Retina (tissue), 1 donor: ENCODE data around the gene LGALS7.
"Not testable (repeated sequence)": the region's sequence is repeated elsewhere in the genome, so short reads cannot be mapped to it uniquely, and the experiment has no call there.

Source experiments
- DNase-seq: peaks from one replicate; pipeline ENCODE4 v3.0.0-alpha.2; 2016

Gene LGALS7

DNA sequence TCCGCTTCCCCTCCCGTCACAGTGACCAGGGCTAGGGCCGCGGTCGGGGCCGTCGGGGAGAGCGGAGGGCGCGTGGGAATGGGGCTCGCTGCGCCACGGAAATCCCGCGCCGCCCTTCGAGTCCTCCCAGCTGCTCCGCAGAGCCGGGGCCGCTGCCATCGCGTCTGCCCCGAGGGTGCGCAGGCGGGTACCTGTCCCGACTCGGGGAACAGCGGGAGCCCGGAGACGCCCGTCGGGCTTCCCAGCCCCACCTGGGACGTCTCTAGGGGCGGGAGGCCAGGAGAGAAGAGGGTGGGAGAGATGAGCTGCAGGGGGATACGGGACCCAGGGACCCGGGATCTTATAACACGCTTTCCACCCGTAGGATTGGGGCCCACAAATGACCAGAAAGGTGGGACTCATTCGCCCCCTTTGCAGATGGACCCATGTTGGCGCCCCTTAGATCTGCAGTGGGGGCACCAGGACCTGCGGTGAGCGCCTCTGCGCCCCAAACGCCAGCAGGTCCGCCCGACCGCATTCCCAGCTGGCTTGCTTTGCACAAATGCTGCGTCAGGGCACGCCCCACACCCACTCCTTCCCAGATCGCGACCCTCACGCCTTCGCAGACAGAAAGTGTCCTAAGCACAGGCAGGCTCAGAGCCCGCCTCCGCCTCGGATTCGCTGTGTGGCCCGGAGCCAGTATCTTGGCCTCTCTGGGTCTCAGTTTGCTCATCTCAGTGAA lies 2.9 kb downstream of the LGALS7 start:
- not testable (repeated sequence) for DNase-seq

DNA sequence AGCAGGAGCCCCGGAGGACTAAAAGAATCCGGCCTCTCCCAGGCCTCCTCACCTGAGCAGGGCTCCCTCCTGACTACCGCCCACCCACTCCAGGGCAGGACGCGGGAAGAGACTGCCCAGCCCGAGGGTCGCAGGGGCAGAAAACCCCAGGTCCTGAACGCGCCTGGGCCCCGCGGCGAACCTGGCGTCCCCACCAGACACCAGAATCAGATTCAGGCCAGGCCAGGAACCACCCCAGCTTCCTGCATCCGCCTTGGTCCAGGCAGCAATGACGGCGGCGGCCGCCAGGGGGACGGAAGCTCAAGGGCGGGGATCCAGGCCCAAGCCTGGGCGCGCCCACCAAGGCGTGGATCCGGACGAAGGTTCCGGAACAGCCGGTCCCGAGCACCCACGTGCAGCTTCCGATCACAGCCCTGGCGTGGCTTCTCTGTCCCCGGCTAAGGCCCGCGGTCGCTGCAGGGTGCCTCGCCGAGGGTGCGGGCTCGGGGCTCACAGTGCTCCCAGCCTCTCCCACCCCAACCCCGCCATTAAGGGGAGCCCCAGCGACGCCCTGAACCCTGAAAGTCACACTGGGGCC lies 3.6 kb downstream of the LGALS7 start:
- peak; percentile 84 for DNase-seq

DNA sequence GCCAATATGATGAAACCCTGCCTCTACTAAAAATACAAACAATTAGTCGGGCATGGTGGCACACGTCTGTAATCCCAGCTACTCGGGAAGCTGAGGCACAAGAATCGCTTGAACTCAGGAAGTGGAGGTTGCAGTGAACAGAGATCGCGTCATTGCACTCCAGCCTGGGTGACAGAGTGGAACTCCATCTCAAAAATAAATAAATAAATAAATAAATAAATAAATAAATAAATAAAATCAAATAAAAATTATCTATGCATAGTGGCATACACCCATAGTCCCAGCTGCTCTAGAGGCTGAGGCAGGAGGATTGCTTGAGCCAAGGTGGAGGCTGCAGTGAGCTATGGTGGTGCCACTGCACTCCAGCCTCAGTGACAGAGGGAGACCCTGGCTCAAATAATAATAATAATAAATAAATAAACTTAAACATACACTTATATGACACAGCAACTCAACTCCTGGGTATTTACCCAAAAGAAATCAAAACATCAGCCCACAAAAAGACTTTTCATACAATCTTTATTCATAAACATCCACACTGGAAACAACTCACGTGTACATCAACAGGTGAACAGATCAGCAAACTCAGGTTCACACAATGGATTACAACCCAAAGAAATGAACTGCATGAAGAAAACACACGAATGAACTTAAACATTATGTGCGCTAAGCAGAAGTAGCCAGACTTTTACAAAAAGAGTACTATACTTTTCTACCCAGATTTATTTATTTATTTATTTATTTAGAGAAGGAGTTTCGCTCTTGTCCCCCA lies 6.9 kb downstream of the LGALS7 start:
- DNase-seq = no peak

DNA sequence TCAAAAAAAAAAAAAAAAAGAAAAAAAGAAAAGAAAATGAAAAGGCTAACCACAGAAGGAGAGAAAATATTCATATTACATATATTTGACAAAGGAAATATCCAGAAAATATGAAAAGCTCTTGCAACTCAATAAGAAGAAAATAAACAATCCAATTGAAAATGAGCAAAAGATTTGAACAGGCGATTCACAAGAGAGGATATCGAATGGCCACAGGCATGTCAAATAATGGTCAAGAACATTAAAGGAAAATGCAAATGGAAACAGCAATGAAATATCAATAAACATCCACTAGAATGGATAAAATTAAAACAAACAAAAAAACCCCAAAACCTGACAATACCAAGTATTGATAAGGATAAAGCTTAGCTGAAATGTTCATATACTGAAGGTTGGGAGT lies 8.1 kb downstream of the LGALS7 start:
- no peak for DNase-seq

DNA sequence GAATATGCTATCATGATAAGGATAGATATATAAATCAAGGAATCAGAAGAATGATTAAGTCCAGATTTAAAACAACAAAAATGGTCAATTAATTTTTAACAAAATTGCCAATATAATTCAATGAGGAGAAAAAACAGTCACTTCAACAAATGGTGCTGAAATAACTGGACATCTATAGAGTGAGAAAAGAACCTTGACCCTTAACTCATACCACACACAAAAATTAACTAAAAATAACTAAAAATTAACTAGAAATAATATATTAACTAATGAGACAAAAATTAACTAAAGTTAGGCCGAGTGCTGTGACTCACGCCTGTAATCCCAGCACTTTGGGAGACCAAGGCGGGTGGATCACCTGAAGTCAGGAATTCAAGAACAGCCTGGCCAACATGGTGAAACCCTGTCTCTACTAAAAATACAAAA lies 9.5 kb downstream of the LGALS7 start:
- no peak for DNase-seq

DNA sequence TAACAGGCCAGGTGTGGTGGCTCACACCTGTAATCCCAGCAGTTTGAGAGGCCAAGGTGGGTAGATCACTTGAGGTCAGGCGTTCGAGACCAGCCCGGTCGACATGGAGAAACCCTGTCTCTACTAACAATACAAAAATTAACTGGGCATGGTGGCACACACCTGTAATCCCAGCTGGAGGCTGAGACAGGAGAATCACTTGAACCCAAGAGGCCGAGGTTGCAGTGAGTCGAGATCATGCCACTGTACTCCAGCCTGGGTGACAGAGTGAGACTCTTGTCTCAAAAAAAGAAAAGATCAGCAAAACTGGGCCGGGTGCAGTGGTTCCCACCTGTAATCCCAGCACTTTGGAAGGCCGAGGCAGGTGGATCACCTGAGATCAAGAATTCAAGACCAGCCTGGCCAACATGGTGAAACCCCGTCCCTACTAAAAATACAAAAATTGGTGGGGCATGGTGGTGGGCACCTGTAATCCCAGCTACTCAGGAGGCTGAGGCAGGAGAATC lies 11.4 kb downstream of the LGALS7 start:
- not testable (repeated sequence) for DNase-seq

DNA sequence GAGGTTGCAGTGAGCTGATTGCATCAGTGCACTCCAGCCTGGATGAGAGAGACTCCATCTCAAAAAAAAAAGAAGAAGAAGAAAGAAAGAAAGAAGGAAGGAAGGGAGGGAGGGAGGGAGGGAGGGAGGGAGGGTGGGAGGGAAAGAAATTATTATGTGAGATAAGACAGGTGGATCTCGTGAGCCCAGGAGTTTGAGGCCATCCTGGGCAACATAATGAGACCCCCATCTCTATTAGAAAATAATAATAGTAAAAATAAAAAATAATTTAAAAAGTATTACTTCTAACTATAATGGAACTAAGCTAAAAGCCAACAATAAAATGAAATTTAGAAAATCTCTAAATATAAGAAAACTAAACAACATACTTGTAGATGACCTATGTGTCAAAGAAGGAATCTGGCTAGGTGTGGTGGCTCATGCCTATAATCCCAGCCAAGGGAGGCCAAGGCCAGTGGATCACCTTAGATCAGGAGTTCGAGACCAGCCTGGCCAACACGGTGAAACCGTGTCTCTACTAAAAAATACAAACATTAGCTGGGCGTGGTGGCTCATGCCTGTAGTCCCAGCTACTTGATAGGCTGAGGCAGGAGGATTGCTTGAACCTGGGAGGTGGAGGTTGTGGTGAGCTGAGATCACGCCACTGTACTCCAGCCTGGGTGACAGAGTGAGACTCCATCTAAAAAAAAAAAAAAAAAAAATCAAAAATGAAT lies 12.4 kb downstream of the LGALS7 start:
- DNase-seq = not testable (repeated sequence)

DNA sequence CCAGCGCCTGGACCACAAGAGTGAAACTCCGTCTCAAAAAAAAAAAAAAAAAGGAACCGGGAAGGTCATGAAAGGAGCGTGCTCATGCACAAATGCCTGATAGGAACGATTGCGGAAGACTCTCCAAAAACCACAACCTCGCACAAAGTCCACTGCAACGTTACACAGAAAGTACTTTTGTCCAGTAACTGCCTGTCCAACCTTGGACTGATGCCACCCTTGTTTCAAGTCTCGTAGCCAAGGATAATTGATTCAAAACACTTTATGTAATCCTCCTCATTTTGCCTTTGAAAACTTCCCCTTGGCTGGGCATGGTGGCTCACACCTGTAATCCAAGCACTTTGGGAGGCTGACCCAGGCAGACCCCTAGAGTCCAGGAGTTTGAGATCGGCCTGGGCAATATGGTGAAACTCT lies 13.7 kb downstream of the LGALS7 start:
- DNase-seq = no peak

DNA sequence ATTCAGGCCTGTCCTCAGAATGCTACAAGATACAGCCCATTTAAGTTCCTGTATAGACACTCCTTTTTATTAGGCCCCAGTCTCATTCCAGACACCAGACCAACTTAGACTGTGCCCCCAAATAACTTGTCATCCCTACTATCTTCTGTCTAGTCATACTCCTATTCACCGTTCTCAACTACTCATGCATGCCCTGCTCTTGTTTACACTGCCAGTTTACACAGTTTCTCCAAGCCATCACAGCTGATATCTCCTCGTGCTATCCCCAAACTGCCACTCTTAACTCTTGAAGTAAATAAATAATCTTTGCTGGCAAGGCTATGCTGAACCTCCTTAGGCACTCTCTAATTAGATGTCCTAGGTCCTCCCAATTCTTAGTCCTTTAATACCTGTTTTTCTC lies 19.1 kb downstream of the LGALS7 start:
- not testable (repeated sequence) for DNase-seq

DNA sequence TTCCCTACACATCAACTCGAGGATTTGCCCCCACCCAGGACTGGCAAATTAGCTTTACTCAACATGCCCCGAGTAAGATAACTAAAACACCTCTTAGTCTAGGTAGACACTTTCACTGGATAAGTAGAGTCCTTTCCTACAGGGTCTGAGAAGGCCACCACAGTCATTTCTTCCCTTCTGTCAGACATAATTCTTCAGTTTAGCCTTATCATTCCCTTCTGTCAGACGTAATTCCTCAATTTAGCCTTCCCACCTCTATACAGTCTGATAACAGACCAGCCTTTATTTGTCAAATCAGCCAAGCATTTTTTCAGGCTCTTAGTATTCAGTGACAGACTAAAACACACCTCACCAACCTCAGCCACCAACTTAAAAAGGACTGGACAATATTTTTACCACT lies 19.5 kb downstream of the LGALS7 start:
- DNase-seq = not testable (repeated sequence)

DNA sequence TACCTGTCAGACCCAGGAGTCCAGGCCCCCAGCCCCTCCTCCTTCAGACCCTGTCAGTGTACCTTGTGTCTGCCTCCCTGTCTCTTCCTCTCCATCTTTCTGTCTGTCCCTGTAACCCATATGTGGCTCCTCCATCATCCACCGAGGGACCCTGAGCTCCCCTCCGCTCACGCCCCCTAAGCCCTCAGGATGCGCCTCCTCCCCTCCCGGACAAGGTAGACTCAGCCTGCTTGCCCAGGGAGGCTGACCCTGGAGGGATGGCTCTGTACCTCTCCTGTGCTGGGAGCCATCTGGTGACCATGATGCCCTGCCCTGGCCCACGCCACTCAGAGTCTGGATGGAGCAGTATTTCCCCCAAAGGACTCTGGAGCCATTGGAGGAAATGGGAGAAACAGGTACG lies 28.0 kb downstream of the LGALS7 start:
- DNase-seq = no peak

DNA sequence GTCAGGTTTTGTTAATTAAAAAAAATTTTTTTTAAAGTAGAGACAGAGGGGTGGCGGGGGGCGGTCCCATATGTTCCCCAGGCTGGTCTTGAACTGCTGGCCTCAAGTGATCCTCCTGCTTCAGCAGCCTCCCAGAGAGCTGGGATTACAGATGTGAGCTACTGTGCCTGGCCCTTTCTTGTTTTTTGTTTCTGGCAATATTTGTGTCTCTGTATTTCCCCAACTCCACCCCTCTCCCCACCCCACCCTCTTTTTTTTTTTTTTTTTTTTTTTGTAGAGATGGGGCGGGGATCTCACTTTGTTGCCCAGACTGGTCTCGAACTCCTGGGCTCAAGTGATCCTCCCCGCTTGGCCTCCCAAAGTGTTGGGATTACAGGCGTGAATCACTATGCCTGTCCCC lies 28.4 kb downstream of the LGALS7 start:
- no peak for DNase-seq

DNA sequence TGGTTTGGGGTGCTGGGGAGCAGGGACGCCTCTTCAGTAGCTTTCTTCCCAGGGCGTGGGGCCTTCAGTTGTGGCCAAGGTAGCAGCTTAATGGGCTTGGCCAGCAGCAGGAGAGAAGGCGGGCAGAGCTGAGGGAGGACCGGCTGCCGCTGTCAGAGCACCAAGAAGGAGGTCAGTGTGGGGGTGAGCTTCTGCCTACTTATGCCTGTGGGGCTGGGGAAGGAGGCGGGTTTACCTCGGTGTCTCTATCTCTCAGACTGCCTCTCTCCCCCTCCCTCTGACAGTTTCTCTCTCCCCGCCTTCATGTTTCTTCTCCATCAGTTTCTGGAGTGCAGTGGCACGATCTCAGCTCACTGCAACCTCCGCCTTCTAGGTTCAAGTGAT lies 29.0 kb downstream of the LGALS7 start, which contains the start of gene CAPN12:
Gene CAPN12, minus strand, starts transcription at position 177 of the 384 bp plus-strand sequence. CDS start 309 bp downstream, outside the sequence.
- DNase-seq = no peak

DNA sequence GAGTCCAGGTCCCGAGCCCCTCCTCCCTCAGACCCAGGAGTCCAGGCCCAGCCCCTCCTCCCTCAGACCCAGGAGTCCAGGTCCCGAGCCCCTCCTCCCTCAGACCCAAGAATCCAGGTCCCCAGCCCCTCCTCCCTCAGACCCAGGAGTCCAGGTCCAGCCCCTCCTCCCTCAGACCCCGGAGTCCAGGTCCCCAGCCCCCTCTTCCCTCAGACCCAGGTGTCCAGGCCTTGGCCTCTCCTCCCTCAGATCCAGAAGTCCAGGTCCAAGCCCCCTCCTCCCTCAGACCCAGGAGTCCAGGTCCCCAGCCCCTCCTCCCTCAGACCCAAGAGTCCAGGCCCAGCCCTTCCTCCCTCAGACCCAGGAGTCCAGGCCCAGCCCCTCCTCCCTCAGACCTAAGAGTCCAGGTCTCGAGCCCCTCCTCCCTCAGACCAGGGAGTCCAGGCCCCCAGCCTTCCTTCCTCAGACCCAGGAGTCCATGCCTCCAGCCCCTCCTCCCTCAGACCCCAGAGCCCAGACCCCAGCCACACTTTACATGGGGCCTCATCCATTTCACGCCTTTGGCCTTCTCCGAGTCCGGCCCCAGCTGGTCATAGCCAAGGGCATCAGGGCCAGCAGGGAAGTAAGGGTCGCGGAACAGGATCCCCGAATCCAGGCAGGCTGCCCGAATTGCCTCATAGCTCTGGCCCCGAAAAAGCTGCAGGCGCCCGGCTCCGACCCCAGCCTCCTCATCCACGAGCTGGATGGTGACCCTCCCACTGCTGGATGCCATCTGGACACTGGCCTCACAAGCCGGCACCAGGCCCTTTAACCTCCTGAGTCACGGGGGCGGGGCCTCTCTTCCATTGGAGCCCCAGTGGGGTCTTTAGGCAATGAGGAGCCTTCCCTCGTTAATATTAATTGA lies 29.7 kb downstream of the LGALS7 start:
- no peak for DNase-seq

DNA sequence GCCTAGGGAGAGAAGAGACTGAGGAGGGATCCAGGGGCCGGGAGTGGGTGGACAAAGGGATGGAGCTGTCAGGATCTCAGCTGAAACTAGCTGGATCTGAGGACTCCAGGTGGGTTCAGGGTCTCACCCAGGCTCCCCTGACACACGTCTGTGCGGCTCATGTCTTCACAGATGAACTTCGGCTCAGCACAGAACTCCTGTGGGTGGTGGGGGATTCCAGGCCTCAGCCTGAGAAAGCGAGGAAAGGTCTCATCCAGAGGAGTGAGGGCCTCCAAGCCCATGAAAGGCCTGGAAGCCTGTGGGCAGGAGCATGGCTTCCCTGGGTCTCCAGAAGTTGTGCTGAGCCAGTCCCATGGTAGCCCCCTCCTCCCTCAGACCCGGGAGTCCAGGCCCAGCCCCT lies 30.4 kb downstream of the LGALS7 start:
- no peak for DNase-seq

DNA sequence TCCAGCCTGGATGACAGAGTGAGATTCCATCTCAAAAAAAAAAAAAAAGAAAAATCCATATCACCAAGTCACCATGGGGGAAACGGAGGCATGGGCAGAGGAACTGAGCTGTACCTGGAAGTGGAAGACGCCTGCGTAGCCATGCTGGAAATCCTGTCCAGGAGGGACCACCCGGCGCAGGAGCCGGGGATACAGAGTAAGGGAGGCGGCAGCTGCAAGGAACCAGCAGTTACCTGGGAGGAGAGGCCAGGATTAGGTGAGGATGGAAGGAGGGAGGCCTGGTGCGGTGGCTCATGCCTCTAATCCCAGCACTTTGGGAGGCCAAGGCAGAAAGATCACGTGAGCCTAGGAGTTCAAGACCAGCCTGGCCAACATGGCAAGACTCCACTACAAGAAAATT lies 31.0 kb downstream of the LGALS7 start:
- no peak for DNase-seq

DNA sequence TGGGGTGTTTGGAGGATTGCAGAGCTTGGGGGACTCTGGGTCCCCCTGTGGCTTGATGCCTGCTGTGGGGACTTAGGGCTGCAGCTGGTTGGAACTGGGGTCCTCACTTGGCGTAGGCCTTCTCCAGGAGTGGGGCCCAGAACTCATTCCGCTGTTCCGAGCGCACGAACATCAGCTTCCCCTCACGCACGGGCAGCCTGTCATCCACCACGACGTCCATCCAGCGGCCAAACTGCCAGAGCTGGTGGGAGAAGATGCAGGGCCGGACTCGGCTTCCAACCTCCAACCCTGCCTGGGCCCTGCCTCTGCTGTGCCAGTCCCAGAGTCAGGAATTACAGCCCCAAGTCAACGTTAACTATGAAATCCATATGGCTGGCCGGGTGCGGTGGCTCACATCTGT lies 31.6 kb downstream of the LGALS7 start:
- DNase-seq = no peak

DNA sequence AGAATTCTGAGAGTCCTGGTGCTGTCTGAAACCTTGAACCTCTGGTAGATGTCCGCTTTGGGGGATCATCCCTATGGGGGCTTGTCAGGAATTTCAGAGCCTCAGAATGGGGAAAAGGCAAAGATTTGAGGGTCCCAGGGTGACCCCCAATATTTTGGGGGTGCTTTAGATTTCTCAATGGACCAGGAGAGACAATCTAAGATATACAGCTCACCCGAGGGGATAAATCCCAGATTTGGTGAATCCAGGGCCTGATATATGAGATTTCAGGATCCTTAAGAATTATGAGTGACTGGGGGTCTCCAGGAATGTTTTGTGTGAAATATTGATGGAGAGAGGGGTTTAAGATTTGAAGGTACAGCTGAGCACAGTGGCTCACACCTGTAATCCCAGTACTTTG lies 32.4 kb downstream of the LGALS7 start:
- no peak for DNase-seq

DNA sequence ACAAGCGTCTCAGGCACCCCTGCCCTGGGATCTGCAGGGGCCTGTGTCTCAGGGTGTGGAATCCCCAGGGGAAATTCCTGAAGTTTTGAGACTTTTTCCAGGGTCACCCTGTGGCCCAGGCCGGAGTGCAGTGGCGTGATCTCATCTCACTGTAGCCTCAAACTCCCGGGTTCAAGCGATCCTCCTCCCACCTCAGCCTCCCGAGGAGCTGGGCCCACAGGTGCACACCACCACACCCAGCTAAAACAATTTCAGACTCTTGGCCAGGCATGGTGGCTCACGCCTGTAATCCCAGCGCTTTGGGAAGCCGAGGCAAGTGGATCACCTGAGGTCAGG lies 33.1 kb downstream of the LGALS7 start:
- no peak for DNase-seq

DNA sequence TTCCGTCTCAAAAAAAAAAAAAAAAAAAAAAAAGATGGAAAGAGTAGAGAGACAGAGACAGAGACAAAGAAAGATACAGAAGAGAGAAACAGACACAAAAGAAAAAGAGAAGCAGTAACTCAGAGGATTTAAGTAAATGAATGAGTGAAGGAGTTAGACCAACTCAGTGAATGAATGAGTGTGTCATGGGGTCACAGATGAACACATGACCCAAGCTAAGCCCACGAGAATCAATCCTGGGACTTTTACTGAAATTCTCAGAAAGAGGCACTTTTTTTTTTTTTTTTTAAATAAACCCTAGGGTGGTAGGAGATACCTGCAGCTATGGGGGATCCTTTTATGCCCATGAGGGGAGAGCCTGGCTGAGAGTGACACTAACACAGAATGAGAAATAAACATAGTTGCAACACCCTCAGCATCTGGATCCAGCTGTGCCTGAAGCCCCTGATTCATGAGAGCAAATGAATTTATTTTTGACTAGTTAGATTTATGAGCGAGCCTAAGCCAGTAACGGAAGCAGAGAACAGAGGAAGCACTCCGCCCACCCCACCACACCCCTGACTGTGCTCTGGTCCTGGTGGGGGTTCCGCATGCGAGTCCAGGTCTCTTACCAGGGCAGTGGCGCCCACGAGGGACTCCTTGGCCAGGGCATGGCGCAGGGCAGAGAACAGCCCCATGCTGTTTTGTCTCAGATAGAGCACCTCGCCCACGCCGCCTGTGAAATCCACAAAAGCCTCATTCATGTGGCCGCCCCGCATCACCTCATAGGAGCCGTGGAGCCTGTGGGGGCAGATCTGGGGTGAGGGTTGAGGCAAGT lies 33.7 kb downstream of the LGALS7 start:
- DNase-seq = no peak
